Kidney tubule cell (primary cell): Measurements from ENCODE around the gene TAPBP.
"Not testable (repeated sequence)": the region's sequence is repeated elsewhere in the genome, so short reads cannot be mapped to it uniquely, and the experiment has no call there.

ENCODE experiments used
- DNase-seq: peaks from one replicate; pipeline ENCODE4 v3.0.0-alpha.2; 2018; ENCODE audit warnings: low spot score

Gene TAPBP

GRCh38 chr6:33313709-33314514 lies at the start of gene TAPBP:
Gene TAPBP (minus strand): TSS chr6:33314078. CDS start chr6:33314041, 37 bp downstream.
- DNase-seq, result peak; percentile 91

- DNase-seq, result not testable (repeated sequence)
These were observed 49.6 kb upstream of the TAPBP start for GRCh38 chr6:33363486-33363885.

- DNase-seq, result no peak
These were observed 45.5 kb upstream of the TAPBP start for GRCh38 chr6:33359331-33359730.

DNA sequence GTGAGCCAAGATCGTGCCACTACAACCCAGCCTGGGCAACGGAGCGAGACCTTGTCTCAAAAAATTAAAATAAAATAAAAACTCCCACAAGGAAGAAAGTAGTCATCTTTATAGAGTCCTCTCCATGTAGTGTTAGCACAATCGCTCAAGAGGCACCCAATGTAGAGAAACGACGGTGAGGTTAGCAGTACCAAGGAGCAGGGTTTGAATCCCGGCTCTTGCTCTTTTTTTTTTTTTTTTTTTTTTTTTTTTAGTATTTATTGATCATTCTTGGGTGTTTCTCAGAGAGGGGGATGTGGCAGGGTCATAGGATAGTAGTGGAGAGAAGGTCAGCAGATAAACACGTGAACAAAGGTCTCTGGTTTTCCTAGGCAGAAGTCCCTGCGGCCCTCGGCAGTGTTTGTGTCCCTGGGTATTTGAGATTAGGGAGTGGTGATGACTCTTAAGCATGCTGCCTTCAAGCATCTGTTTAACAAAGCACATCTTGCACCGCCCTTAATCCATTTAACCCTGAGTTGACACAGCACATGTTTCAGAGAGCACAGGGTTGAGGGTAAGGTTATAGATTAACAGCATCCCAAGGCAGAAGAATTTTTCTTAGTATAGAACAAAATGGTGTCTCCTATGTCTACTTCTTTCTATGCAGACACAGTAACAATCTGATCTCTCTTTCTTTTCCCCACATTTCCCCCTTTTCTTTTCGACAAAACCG lies 43.4 kb upstream of the TAPBP start:
- peak; percentile 12 for DNase-seq

DNA sequence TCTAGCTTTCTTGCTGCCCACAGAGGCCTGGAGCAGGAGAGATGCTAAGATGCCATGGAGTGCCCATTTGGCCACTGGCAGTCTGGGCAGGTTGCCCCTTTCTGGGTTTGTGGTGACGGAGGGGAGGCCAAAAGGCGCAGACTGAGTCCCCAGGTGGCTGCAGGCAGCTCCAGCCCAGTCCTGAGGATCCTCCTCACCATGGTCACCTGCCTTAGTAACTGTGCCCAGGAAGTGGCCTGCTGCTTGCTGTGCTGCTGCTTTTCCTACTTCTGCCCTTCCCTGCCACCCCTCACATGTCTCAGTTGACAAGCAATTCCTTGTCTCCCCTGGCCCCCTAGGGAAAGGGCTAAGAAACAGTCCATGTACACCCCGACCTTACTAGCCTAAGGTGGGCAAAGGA lies 42.4 kb upstream of the TAPBP start:
- no peak for DNase-seq

DNA sequence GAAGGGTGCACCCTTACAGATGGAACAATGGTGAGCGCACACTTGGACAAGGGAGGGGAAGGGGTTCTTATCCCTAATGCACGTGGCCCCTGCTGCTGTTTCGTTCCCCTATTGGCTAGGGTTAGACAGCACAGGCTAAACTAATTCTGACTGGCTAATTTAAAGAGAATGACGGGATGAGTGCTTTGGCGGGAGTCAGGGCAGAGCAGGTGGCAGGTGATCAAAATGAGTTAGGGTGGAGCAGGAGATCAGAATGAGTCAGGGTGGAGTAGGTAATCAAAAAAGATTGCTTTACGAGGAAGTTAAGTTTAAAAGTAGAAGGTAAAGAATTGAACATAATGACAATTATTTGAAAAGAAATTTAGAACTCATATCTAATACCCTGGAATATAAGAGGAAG lies 42.0 kb upstream of the TAPBP start:
- DNase-seq, result not testable (repeated sequence)

GRCh38 chr6:33347816-33348215 lies 33.9 kb upstream of the TAPBP start:
- no peak for DNase-seq

GRCh38 chr6:33346972-33347371 lies 33.1 kb upstream of the TAPBP start:
- DNase-seq, result not testable (repeated sequence)

DNA sequence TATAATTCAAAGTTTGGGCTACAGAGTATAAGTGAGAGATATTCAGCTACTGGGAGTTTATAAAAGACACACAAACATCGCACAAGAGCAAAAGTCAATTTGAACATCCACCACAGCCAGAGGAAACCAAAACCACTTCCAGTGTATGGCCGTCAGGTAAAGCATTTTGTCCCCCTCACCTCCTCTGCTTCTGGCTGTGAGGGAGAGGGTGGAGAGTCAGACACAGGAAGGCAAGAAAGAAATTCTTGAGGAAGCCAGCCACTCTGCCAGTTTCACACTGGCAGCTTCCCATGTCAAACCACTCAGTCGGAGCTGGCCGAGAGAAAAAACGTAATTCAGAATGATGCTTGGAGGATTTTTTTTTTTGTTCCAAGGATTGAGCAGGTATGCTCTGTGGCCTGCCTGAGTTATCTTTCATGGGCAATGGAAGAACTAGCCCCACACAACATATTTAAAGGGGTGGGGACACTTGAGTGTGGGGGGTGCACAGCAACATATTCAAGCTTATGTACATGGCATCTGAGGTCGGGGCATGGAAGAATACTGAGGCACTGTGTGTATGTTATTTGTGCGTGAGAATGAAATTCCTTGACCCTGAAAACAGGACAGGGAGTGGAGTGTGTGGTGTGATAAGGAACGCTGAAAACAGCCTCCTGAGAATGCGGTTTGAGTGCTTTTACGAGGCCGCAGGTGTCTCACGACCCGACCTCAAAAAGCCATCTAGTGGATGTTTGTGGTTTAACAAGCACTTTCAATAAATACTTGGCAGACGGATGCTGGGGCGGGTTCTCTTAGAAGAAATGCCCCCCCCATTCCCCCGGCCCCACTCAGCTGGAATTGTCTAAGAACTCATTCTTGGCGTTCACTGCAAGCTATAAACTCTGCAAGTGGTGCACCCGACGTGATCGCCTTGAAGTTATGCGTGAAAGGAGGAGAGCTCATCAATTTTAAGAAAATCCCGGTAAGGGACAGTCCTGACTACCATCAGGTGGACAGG lies 31.1 kb upstream of the TAPBP start:
- DNase-seq, result peak; percentile 78

DNA sequence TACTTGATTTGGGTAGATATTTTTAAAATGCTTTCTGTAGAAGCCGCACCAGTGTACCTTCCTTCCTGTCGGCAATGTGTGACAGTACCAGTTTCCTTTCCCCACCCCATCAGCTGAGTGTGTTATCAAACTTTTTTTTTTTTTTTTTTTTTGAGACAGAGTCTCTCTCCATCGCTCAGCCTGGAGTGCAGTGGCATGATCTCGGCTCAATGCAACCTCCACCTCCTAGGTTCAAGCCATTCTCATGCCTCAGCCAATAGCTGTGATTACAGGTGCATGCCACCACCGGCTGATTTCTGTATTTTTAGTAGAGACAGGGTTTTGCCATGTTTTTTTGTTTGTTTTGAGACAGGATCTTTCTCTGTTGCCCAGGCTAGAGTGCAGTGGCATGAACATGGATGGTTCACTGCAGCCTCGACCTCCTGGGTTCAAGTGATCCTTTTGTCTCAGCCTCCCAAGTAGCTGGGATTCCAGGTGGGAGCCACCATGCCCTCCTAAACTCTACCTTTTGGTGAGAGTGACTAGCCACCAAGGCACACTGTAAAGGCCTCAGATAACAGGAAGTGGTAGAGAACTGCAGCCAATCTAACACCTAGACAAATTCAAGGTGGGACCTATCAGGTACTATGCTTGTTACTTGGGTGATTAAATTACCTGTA lies 30.2 kb upstream of the TAPBP start:
- no peak for DNase-seq

DNA sequence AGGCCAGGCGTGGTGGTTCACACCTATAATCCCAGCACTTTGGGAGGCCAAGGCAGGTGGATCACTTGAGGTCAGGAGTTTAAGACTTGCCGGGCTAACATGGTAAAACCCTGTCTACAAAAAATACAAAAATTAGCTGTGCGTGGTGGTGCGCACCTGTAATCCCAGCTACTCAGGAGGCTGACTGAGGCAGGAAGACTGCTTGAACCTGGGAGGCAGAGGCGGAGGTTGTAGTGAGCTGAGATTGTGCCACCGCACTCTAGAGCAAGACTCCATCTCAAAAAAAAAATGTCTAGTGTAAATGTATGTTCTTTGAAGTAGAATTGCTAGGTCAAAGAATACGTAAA lies 29.7 kb upstream of the TAPBP start:
- DNase-seq, result not testable (repeated sequence)

DNA sequence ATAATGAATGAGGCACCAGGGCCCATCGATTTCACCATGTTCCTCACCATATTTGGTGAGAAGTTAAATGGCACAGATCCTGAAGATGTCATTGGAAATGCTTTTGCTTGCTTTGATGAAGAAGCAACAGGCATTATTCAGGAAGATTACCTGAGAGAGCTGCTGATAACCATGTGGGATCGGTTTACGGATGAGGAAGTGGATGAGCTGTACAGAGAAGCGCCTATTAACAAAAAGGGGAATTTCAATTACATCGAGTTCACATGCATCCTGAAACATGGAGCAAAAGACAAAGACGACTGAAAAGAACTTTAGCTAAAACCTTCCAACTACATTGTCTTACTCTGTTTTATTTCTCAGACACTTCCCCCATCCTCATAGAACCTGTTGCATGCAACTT lies 25.3 kb upstream of the TAPBP start:
- no peak for DNase-seq

- no peak for DNase-seq
These were observed 22.6 kb upstream of the TAPBP start for GRCh38 chr6:33336495-33336894.

DNA sequence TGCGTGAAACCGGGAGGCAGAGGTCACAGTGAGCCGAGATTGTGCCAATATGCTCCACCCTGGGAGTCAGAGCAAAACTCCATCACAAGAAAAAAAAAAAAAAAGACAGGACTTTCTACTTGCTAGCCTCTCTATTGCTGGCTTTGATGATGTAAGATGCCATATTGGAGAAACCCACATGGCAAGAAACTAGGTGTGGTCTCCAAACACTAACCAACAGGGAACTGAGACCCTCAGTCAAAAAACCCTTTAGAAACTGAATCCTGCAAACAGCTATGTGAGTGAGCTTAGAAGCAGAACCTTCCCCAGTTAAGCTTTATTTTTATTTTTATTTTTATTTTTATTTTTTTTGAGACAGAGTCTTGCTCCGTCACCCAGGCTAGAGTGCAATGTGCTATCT lies 22.0 kb upstream of the TAPBP start:
- DNase-seq, result no peak

GRCh38 chr6:33333666-33334065 lies 19.8 kb upstream of the TAPBP start:
- DNase-seq, result no peak

GRCh38 chr6:33330736-33331135 lies 16.9 kb upstream of the TAPBP start:
- no peak for DNase-seq

DNA sequence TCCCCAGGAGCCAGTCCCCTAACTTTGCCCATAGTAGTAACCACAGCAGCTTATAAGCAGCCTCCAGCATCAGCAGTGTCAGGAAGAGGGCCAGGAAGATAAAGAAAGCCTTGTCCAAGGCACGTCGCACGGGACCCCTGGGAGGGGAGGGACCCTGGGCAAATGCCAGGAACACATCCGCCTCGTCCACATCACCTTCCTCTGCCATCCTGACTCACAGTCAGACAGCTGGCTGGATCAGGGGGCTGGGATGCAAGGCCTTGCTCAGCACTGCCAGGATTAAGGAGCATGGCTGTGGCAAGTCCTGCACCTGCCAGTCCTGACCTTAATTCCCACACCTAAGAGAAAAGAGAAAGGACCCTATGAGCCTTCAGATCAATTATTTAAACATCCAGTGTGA lies 15.2 kb upstream of the TAPBP start:
- no peak for DNase-seq

DNA sequence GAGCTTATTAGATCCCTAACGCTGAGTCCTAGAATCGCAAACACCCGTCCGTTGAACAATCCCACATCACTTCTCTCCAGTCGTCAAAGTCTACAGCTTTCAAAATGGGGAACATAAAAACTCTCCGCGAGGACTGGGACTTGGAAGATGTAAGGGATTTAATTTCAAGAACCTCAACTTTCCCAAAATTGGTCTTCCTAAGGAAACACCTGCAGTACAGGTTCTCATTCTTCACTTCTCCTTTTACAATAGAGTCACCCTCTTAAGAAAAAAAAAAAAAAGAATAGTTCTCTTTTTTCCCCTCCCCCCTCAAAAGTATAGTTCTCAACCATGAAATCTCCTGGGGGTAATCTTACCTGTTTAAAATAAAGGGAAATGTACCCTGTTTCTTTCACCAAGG lies 10.2 kb upstream of the TAPBP start:
- DNase-seq, result no peak

DNA sequence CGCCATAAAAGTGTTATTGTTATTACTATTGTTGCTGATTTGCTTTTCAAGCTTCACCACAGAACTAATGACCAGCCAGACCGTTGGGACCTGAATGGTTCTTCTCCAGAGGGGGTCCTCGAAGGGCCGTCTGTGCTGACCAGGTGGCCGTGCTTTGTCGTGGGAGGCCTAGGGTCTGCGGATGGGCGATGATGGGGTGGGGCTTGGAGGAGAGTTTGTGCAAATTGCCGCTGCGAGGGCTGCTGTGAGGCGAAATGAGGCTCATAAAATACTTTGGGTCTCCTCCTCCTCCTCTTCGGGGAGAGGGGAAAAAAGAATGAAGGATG lies 9.7 kb upstream of the TAPBP start:
- DNase-seq, result no peak

DNA sequence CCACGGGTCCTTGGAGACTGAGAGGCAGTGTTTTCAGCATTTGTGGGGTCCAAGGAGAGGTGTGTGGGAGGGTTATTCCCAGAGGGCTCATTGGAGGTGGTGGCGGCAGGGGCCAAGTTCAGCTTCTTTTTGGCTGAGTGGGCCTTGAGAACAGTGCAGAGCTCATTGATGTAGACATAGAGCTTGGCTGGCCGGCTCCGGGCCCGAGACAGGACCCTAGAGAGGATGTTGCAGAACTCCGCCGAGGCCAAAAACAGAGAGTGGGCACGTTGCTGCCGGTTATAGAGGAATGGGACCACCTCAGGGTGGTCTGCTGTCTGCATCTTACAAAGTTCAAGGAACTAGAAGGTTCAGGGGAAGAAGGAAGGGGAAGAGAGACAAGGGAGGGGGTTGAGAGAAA lies 7.3 kb upstream of the TAPBP start:
- DNase-seq, result no peak

DNA sequence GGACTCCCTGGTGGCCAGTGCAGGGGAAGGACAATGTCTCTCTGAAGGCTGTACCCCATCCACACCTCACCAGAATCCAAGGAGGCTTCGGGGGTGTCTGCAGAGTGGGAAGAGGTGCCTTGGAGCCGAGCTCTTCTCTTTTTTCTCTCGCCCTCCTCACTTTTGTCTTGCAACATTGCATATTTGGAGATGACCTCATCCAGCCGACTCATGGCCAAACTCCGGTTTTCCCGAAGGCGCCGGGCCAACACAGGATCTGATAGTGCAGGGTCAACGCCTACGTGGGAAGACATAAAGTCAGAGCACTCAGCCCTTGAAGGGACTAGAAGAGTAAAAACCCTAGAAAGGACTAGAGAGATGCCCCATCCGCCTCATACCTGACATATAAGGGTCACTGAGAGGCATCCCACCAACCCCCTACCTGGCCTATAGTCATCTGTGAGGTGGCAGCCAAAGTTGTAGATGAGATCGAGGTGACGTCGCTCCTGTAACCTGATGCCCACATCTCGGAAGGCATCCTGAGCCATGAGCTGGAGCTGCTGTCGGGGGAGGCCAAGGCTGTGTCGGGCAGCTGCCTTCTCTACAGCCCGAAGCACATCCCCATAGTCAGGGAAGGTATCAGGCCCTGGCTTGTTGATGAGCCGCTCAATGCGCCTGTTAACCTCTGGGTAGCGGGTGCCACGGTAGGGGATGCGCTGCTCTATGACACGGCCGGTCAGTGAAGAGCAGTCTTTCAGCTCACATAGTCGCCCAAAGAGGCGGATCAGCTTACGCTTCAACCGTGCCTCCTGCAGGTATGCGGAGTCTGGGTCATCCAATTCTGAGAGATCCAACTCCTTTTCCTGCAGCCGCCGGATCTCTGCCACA lies 6.7 kb upstream of the TAPBP start:
- peak; percentile 70 for DNase-seq
